GM12891 (cell line): ENCODE data around the gene ZNHIT2.

Experiments used
- PAX5 ChIP-seq: IDR thresholded peaks from 2 replicates; pipeline ENCODE4 v1.6.1; 2011; ENCODE audit warnings: low read length, moderate library complexity, mild to moderate bottlenecking; ENCODE audit not compliant: insufficient read depth, severe bottlenecking
- POLR2A ChIP-seq: IDR thresholded peaks from 2 replicates; pipeline ENCODE4 v1.6.1; 2011; ENCODE audit warnings: low read depth, low read length, control low read depth
- POLR2AphosphoS5 ChIP-seq: IDR thresholded peaks from 2 replicates; pipeline ENCODE4 v1.6.1; 2011; ENCODE audit warnings: low read depth, low read length, control low read depth
- POU2F2 ChIP-seq: IDR thresholded peaks from 2 replicates; pipeline ENCODE4 v1.6.1; 2011; ENCODE audit warnings: low read depth, mild to moderate bottlenecking, control low read depth, low read length, moderate library complexity
- SPI1 ChIP-seq: IDR thresholded peaks from 2 replicates; pipeline ENCODE4 v1.6.1; 2011; ENCODE audit warnings: low read depth, low read length, control low read depth
- TAF1 ChIP-seq: IDR thresholded peaks from 2 replicates; pipeline ENCODE4 v1.6.1; 2011; ENCODE audit warnings: low read depth, low read length, control low read depth

- TF ChIP-seq POLR2AphosphoS5, result peak; percentile 4; the same call in 1 of the 2 replicates
- no peak for TF ChIP-seq TAF1
- no peak for TF ChIP-seq POLR2A
- TF ChIP-seq PAX5, result peak; percentile 64
- no peak for TF ChIP-seq SPI1
- TF ChIP-seq POU2F2, result peak; percentile 96
Observed at GRCh38 chr11:65132238-65132987, 14.9 kb upstream of the ZNHIT2 start.
